Measurements from ENCODE around the gene H2AZ2.

DNA sequence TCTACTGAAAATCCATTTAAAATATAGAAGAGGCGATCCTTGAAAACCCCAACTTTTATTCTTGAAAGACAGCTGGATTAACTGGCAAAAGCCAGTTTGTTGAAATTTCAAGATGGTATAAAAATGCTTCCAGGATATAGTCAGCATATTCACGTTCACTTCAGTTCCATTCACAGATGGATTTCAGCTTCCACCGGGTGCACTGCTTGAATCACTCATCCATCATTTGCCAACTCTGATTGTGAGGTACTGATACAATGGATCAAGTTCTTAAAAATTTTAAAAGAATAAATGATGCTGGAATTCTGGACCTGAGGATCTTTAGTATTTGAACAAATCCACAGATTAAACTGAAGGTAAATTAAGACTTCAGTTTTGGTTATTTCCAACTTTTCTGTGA lies 35.0 kb upstream of the H2AZ2 start:
- TF ChIP-seq, protein P1, sequence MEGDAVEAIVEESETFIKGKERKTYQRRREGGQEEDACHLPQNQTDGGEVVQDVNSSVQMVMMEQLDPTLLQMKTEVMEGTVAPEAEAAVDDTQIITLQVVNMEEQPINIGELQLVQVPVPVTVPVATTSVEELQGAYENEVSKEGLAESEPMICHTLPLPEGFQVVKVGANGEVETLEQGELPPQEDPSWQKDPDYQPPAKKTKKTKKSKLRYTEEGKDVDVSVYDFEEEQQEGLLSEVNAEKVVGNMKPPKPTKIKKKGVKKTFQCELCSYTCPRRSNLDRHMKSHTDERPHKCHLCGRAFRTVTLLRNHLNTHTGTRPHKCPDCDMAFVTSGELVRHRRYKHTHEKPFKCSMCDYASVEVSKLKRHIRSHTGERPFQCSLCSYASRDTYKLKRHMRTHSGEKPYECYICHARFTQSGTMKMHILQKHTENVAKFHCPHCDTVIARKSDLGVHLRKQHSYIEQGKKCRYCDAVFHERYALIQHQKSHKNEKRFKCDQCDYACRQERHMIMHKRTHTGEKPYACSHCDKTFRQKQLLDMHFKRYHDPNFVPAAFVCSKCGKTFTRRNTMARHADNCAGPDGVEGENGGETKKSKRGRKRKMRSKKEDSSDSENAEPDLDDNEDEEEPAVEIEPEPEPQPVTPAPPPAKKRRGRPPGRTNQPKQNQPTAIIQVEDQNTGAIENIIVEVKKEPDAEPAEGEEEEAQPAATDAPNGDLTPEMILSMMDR (IDR thresholded peaks at IDR 0.05), result no peak
- no peak for TF ChIP-seq POLR2A (IDR thresholded peaks at IDR 0.05)

All from prostate gland (tissue), 2 donors.